Activated CD4-positive, alpha-beta T cell treated with anti-CD3 and anti-CD28 coated beads, Interleukin-2, amount 50 U/mL, for 16 hours (primary cell): Measurements from ENCODE around the gene FAM222A.

Experiments used
- DNase-seq: peaks from one replicate; pipeline ENCODE4 v3.0.0-alpha.2; 2020

Gene FAM222A

GRCh38 chr12:109777544-109777943, 63.9 kb downstream of the FAM222A start:
- DNase-seq = peak; percentile 48

GRCh38 chr12:109778684-109779083, 65.1 kb downstream of the FAM222A start:
- no peak for DNase-seq

- no peak for DNase-seq
These were observed 65.8 kb downstream of the FAM222A start for GRCh38 chr12:109779382-109779781.

GRCh38 chr12:109781668-109782325, 68.2 kb downstream of the FAM222A start:
- no peak for DNase-seq

- no peak for DNase-seq
These were observed 68.7 kb downstream of the FAM222A start for GRCh38 chr12:109782326-109782703.

GRCh38 chr12:109783135-109783964, 69.7 kb downstream of the FAM222A start:
- DNase-seq = no peak

GRCh38 chr12:109783965-109784244, 70.3 kb downstream of the FAM222A start:
- no peak for DNase-seq

- DNase-seq = no peak
These were observed 72.2 kb downstream of the FAM222A start for GRCh38 chr12:109785854-109786253.

- DNase-seq = no peak
These were observed 73.2 kb downstream of the FAM222A start for GRCh38 chr12:109786799-109787198.

GRCh38 chr12:109789526-109790048, 76.0 kb downstream of the FAM222A start:
- DNase-seq = no peak

- DNase-seq = no peak
These were observed 79.4 kb downstream of the FAM222A start for GRCh38 chr12:109792992-109793391.

- no peak for DNase-seq
These were observed 79.8 kb downstream of the FAM222A start for GRCh38 chr12:109793411-109793810.

GRCh38 chr12:109793826-109794501, 80.3 kb downstream of the FAM222A start:
- DNase-seq = no peak

GRCh38 chr12:109795023-109795422, 81.4 kb downstream of the FAM222A start:
- no peak for DNase-seq

GRCh38 chr12:109796057-109796456, 82.4 kb downstream of the FAM222A start:
- DNase-seq = no peak

GRCh38 chr12:109797905-109798669, 84.5 kb downstream of the FAM222A start:
- DNase-seq = no peak

GRCh38 chr12:109798691-109799090, 85.1 kb downstream of the FAM222A start:
- DNase-seq = no peak

GRCh38 chr12:109800536-109800935, 86.9 kb downstream of the FAM222A start:
- no peak for DNase-seq

GRCh38 chr12:109802828-109803227, 89.2 kb downstream of the FAM222A start:
- no peak for DNase-seq

- DNase-seq = no peak
These were observed 90.1 kb downstream of the FAM222A start for GRCh38 chr12:109803678-109804077.

- peak; percentile 60 for DNase-seq
These were observed 91.5 kb downstream of the FAM222A start for GRCh38 chr12:109804820-109805761.
